ENCODE measurements around the gene WSB2. TPM values are rescaled to one million over a fixed set of nuclear protein-coding genes. Genes with fewer than 3 reads are reported as not detected.

WSB2 gene
- total and polyA plus RNA-seq, 9 of the 15 experiments (the other 6 are each of a cell fraction or from before 2014, with no cell fraction given), result 31.4 to 77.6 (median 52.6) TPM

DNA sequence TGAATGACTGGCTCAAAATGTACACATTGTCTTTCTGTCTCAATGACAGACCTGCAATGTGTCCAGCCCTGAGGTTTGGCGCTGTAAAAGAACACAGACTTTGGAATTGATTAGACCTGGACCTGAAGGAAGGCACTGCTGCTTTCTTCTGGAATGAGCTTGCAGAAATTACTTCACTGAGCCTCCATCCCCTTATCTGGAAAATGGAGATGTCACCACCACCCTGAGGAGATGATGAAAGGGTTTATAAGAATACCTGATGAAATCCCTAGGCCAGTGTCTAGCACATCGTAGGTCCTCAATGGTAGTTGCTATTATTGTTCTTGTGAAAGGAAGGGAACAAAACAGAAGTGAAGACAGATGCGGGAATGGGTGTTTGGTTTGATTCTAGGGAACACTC is 9.7 kb upstream of the WSB2 start (continued):
- no peak for TF ChIP-seq ZNF785 (CRISPR knock-in tag; IDR thresholded peaks at IDR 0.05)
- no peak for TF ChIP-seq ZNF583 (CRISPR knock-in tag; IDR thresholded peaks at IDR 0.05)
- TF ChIP-seq KLF6 (CRISPR knock-in tag; IDR thresholded peaks at IDR 0.05; ENCODE audit: borderline replicate concordance), result no peak
- no peak for TF ChIP-seq SNRNP70 (optimal IDR thresholded peaks at IDR 0.05; ENCODE audit: low read depth, low read length)
- TF ChIP-seq TRIM24 (IDR thresholded peaks at IDR 0.05), result peak; percentile 81 to 91; a peak in 2 of 4 replicates
- TF ChIP-seq CCAR2 (IDR thresholded peaks at IDR 0.05; ENCODE audit: low read depth, low read length), result no peak
- no peak for TF ChIP-seq GABPB1 (CRISPR knock-in tag; IDR thresholded peaks at IDR 0.05)
- TF ChIP-seq GATAD2A (IDR thresholded peaks at IDR 0.05), result no peak
- TF ChIP-seq, protein P1, sequence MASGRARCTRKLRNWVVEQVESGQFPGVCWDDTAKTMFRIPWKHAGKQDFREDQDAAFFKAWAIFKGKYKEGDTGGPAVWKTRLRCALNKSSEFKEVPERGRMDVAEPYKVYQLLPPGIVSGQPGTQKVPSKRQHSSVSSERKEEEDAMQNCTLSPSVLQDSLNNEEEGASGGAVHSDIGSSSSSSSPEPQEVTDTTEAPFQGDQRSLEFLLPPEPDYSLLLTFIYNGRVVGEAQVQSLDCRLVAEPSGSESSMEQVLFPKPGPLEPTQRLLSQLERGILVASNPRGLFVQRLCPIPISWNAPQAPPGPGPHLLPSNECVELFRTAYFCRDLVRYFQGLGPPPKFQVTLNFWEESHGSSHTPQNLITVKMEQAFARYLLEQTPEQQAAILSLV (tag; IDR thresholded peaks at IDR 0.05), result no peak
- peak; percentile 69; the same call in 1 of the 2 replicates for TF ChIP-seq C11orf30 (IDR thresholded peaks at IDR 0.05; ENCODE audit: low read depth)
- TF ChIP-seq ZNF696 (CRISPR knock-in tag; conservative IDR thresholded peaks at IDR 0.05), result no peak
- TF ChIP-seq, protein P2, sequence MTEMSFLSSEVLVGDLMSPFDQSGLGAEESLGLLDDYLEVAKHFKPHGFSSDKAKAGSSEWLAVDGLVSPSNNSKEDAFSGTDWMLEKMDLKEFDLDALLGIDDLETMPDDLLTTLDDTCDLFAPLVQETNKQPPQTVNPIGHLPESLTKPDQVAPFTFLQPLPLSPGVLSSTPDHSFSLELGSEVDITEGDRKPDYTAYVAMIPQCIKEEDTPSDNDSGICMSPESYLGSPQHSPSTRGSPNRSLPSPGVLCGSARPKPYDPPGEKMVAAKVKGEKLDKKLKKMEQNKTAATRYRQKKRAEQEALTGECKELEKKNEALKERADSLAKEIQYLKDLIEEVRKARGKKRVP (CRISPR knock-in tag; IDR thresholded peaks at IDR 0.05), result 0 out of 2 replicates have a peak, but pooled peaks have one; percentile 41
- peak; percentile 26; the same call in 1 of the 2 replicates for TF ChIP-seq EP300 (IDR thresholded peaks at IDR 0.05; ENCODE audit: low read length)
- TF ChIP-seq HIVEP1 (CRISPR knock-in tag; IDR thresholded peaks at IDR 0.05), result no peak
- no peak for TF ChIP-seq GTF2A2 (tag; IDR thresholded peaks at IDR 0.05)
- no peak for TF ChIP-seq RHOXF2B (CRISPR knock-in tag; conservative IDR thresholded peaks at IDR 0.05)
- TF ChIP-seq, protein P3, sequence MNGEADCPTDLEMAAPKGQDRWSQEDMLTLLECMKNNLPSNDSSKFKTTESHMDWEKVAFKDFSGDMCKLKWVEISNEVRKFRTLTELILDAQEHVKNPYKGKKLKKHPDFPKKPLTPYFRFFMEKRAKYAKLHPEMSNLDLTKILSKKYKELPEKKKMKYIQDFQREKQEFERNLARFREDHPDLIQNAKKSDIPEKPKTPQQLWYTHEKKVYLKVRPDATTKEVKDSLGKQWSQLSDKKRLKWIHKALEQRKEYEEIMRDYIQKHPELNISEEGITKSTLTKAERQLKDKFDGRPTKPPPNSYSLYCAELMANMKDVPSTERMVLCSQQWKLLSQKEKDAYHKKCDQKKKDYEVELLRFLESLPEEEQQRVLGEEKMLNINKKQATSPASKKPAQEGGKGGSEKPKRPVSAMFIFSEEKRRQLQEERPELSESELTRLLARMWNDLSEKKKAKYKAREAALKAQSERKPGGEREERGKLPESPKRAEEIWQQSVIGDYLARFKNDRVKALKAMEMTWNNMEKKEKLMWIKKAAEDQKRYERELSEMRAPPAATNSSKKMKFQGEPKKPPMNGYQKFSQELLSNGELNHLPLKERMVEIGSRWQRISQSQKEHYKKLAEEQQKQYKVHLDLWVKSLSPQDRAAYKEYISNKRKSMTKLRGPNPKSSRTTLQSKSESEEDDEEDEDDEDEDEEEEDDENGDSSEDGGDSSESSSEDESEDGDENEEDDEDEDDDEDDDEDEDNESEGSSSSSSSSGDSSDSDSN (IDR thresholded peaks at IDR 0.05; ENCODE audit: borderline replicate concordance in 1 of 2, low read depth in 2 of 2, low read length in 2 of 2), result no peak

All from K562 (cell line).